Heart left ventricle (tissue), 16 donors: ENCODE measurements around the gene PCCA. TPM values are rescaled to one million over a fixed set of nuclear protein-coding genes. Genes with fewer than 3 reads are reported as not detected.

ENCODE experiments used
- ATAC-seq, 4 donors: fragments of 200-7000 bp; cut with Tn5 transposase; one replicate each; pipeline ENCODE4 v1.9.1; 2020 to 2022; ENCODE audit warnings: moderate library complexity in 4 of 4, mild to moderate bottlenecking in 3 of 4, moderate number of reproducible peaks in 1 of 4
- DNase-seq, 5 donors: peaks; one replicate each; pipeline ENCODE4 v3.0.0-alpha.2; 2020
- H3K27ac ChIP-seq, 12 donors: fragments of 200-600 bp; sonication (generic) in 4 of 12; one replicate each; pipeline versions ENCODE4 v1.5.0 to v1.8.0; 2016 to 2022; ENCODE audit warnings: mild to moderate bottlenecking in 2 of 12
- H3K27me3 ChIP-seq, 9 donors: fragments of 200-600 bp; sonication (generic) in 2 of 9; one replicate each; pipeline versions ENCODE4 v1.5.1 to v1.8.0; 2016 to 2022; ENCODE audit warnings: mild to moderate bottlenecking in 3 of 9
- H3K36me3 ChIP-seq, 9 donors: fragments of 200-600 bp; sonication (generic) in 2 of 9; one replicate each; pipeline versions ENCODE4 v1.5.0 to v1.8.0; 2018 to 2022; ENCODE audit warnings: mild to moderate bottlenecking in 2 of 9
- H3K4me1 ChIP-seq, 12 donors: fragments of 200-600 bp; sonication (generic) in 4 of 12; one replicate each; pipeline versions ENCODE4 v1.5.0 to v1.8.0; 2016 to 2022; ENCODE audit warnings: mild to moderate bottlenecking in 3 of 12
- H3K4me3 ChIP-seq, 12 donors: fragments of 200-600 bp; sonication (generic) in 4 of 12; one replicate each; pipeline versions ENCODE4 v1.5.0 to v1.8.0; 2017 to 2022; ENCODE audit warnings: mild to moderate bottlenecking in 9 of 12, moderate library complexity in 4 of 12
- H3K9me3 ChIP-seq, 12 donors: fragments of 200-600 bp; sonication (generic) in 4 of 12; one replicate each; pipeline versions ENCODE4 v1.5.0 to v1.8.0; 2016 to 2022; ENCODE audit warnings: mild to moderate bottlenecking in 1 of 12
- POLR2A ChIP-seq, 2 donors: fragments of 450-650 bp; IDR thresholded peaks; one replicate each; pipeline ENCODE4 v1.6.1; 2017; ENCODE audit warnings: antibody characterized with exemption in 2 of 2, mild to moderate bottlenecking in 2 of 2, moderate library complexity in 2 of 2
- WGBS, 4 donors: extraction: QIAGEN DNeasy Blood & Tissue Kit in 2 of 4; methylation state at CpG; one replicate each; pipeline versions ENCODE4 v1.1.5 to v1.1.7; 2013 to 2018; 5-methylcytosine and 5-hydroxymethylcytosine counted together
- intact Hi-C, 10 donors: fragments of 100-400 bp; cut with DNase I; formaldehyde crosslinking; loops; one replicate each; pipeline versions ENCODE4 v1.11.1 to v1.14.2; 2022
- polyA plus RNA-seq, 2 donors: library from polyadenylated mRNA; stranded (reverse); fragments of 200-250 nt; gene quantifications; one replicate each; pipeline ENCODE4 v1.2.3, GENCODE V29; 2013
- total RNA-seq, 9 donors: library from RNA; depleted of rRNA in 2 of 9; stranded (reverse); fragments of >200 nt in 2 of 9; fragmentation: NEBNext Ultra II Directional in 3 of 9; extraction: Animal tissue kit (Norgen Biotek cat#: 25700) in 3 of 9; gene quantifications; one replicate each; pipeline versions ENCODE4 v1.1.0 to v1.2.4, GENCODE V29; 2016 to 2023
- TF ChIP-seq, protein P1 (sequence below), 12 donors: fragments of 200-600 bp; sonication (generic) in 4 of 12; IDR thresholded peaks; one replicate each; pipeline versions ENCODE4 v1.5.0 to v1.8.0; 2018 to 2022; ENCODE audit warnings: antibody characterized with exemption in 12 of 12, mild to moderate bottlenecking in 5 of 12
- donor health status: ischemic (EF 13 %, LVEDD 7.1; RV severe dilation, severe dysfunction).
- donor health status: healthy with polysubstance abuse.
- donor health status: DM: no; HTN: yes; CAD: no.
- donor health status: DM: no; HTN: no; CAD: no.
- donor health status: ischemic (EF 25% LVEDD 6.9; RV normal size, moderate dysfunction).
- donor health status: ischemic (EF 25% LVEDD 5.7; RV mildly dilated, moderate dysfunction).
- donor health status: healthy.
- donor health status: DM: yes; HTN: yes; CAD: no.
- donor health status: ischemic (EF 35%, LVEDD 5.7; RV mildly dilated, moderate dysfunction).
- donor health status: nonischemic (EF 11% LVEDD 7.7; RV severe dilation, severe dysfunction).
- donor health status: DM: yes; HTN: yes; CAD: no.
- donor health status: PGD.
- donor health status: ischemic (EF 29% LVEDD 5.4; RV normal size, mild dysfunction).
- donor health status: nonischemic (EF 23%, LVEDD 6.1; RV moderate dilation, normal function).

Gene PCCA
- total and polyA plus RNA-seq, 11 donors: 25.6 to 67.0 (median 40.9) TPM

DNA sequence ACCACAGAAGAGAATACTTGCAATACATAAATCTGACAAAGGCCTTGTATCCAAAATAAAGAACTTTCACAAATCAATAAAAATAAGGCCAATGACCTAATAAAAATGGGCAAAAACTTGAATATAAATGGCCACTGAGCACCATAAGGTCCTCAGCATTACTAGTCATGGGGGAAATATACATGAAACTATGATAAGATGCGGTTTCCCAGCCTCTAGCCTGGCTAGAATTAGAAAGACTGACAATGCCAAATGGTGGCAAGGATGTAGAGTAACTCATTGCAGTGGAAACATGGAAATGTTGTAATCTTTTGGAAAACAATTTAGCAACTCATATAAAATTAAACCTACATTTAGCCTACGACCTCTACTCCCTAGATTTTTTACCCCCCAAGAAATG, 272.6 kb downstream of the PCCA start:
- Histone ChIP-seq H3K27ac (no peak overlapping the region), H3K4me1 (no peaks in the 10 kb centered on the region), H3K36me3 (no peaks in the 10 kb centered on the region), H3K4me3 (no peak overlapping the region), H3K27me3 (no peaks in the 10 kb centered on the region), H3K9me3 (no peaks in the 10 kb centered on the region)
- DNase-seq: no peak
- 91 to 99% (median 96%) methylated on average over 2 of the region's 2 CpGs for WGBS, 4 donors
- ATAC-seq: no peak
- intact Hi-C loops: no loop called here
- TF ChIP-seq, protein P1, sequence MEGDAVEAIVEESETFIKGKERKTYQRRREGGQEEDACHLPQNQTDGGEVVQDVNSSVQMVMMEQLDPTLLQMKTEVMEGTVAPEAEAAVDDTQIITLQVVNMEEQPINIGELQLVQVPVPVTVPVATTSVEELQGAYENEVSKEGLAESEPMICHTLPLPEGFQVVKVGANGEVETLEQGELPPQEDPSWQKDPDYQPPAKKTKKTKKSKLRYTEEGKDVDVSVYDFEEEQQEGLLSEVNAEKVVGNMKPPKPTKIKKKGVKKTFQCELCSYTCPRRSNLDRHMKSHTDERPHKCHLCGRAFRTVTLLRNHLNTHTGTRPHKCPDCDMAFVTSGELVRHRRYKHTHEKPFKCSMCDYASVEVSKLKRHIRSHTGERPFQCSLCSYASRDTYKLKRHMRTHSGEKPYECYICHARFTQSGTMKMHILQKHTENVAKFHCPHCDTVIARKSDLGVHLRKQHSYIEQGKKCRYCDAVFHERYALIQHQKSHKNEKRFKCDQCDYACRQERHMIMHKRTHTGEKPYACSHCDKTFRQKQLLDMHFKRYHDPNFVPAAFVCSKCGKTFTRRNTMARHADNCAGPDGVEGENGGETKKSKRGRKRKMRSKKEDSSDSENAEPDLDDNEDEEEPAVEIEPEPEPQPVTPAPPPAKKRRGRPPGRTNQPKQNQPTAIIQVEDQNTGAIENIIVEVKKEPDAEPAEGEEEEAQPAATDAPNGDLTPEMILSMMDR (IDR thresholded peaks at IDR 0.05): no peak
- no peak for TF ChIP-seq POLR2A (IDR thresholded peaks at IDR 0.05)

DNA sequence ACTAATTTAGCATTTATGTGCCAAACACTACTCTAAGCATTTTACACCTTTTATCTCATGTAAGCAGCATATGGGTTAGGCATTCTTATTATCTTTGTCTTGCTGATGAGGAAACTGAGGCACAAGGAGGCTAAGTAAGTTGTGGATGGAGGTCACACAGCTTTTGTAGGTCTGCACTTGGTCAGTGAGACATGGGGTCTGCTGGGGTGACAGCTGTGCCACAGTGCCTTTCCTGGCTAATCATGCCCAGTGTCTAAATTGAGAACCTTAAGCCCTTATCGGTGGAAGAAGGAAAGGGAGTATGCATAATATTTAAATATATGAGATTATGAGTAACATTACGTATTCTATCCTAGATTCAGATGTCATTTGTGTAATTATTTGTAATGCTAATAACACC, 273.5 kb downstream of the PCCA start:
- no peaks in the 10 kb centered on the region for H3K36me3 ChIP-seq
- H3K4me1 ChIP-seq: no peaks in the 10 kb centered on the region
- H3K27me3 ChIP-seq: no peaks in the 10 kb centered on the region
- no peak overlapping the region for H3K27ac ChIP-seq
- intact Hi-C loops: no loop called here
- ATAC-seq (no peak), DNase-seq (no peak)
- WGBS, 4 donors: 87 to 93% (median 90%) methylated on average over 2 of the region's 2 CpGs
- no peak for TF ChIP-seq POLR2A (IDR thresholded peaks at IDR 0.05)
- TF ChIP-seq, protein P1 (IDR thresholded peaks at IDR 0.05): no peak
- no peaks in the 10 kb centered on the region for H3K9me3 ChIP-seq
- no peak overlapping the region for H3K4me3 ChIP-seq

DNA sequence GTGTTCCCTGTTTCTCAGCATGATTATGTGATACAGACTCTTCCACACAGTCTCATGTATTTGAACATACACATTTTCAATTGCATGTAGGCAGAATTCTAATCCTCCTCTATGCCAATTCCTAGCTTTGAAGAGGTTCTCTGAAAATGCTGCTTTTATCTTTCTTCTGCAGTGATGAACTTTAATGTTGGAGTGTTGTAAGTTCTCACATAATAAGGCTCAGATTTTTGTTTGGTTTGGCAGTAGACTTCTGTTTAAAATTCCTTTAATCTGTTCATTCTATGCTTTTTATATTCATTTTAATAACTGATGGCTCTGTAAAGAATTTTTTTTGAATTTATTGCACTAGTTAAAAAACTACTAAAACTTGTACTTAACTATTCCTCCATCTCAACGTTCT, 273.9 kb downstream of the PCCA start:
- H3K27me3 ChIP-seq: no peaks in the 10 kb centered on the region
- no peak for DNase-seq
- 64 to 68% (median 66%) methylated on average over 1 of the region's 1 CpG for WGBS, 4 donors
- H3K27ac ChIP-seq: no peak overlapping the region
- intact Hi-C loops: no loop called here
- TF ChIP-seq POLR2A (IDR thresholded peaks at IDR 0.05): no peak
- TF ChIP-seq, protein P1 (IDR thresholded peaks at IDR 0.05): no peak
- no peak for ATAC-seq
- H3K4me1 ChIP-seq: no peaks in the 10 kb centered on the region
- no peaks in the 10 kb centered on the region for H3K9me3 ChIP-seq
- no peaks in the 10 kb centered on the region for H3K36me3 ChIP-seq
- no peak overlapping the region for H3K4me3 ChIP-seq

GRCh38 chr13:100363285-100363711, 274.4 kb downstream of the PCCA start:
- DNase-seq (no peak), ATAC-seq (no peak)
- H3K27ac ChIP-seq: no peak overlapping the region
- no peaks in the 10 kb centered on the region for H3K9me3 ChIP-seq
- intact Hi-C loops: no loop called here
- WGBS, 4 donors: 60 to 70% (median 66%) methylated on average over 3 of the region's 3 CpGs
- no peaks in the 10 kb centered on the region for H3K4me1 ChIP-seq
- TF ChIP-seq, protein P1 (IDR thresholded peaks at IDR 0.05): no peak
- no peak for TF ChIP-seq POLR2A (IDR thresholded peaks at IDR 0.05)
- H3K27me3 ChIP-seq: no peaks in the 10 kb centered on the region
- H3K36me3 ChIP-seq: peaks cover 0 to 3% (median 0%) of the 10 kb centered on the region in 9 donors
- no peak overlapping the region for H3K4me3 ChIP-seq
